Measurements from ENCODE around the gene DNTT.

GRCh38 chr10:96275685-96276418 is 28.4 kb upstream of the DNTT start:
- TF ChIP-seq ELF4 (IDR thresholded peaks at IDR 0.05) (no peak), CTBP1 (IDR thresholded peaks at IDR 0.05; ENCODE audit: borderline replicate concordance) (no peak), BHLHE40 (IDR thresholded peaks at IDR 0.05; ENCODE audit: borderline replicate concordance) (no peak), FOXM1 (IDR thresholded peaks at IDR 0.05; ENCODE audit: borderline replicate concordance) (no peak), ZNF384 (IDR thresholded peaks at IDR 0.05) (no peak), FOXK2 (IDR thresholded peaks at IDR 0.05) (no peak), FOXA1 (IDR thresholded peaks at IDR 0.05) (no peak), SP1 (IDR thresholded peaks at IDR 0.05) (no peak)

Measured in HEK293T (cell line).